Common myeloid progenitor, CD34-positive (primary cell): ENCODE measurements around the gene LOXL4.
A peak's percentile ranks its signal among the peaks of the same experiment; 100 is the strongest.

Source experiments
- CTCF ChIA-PET: fragments of 350-600 bp; sonication (Branson Sonifier 250); formaldehyde crosslinking; loops from one replicate; lab custom pipeline; 2021; ENCODE audit warnings: antibody characterized with exemption; lab: Charles Lee
- POLR2A ChIA-PET: fragments of 350-600 bp; sonication (Branson Sonifier 250); formaldehyde crosslinking; loops from one replicate; lab custom pipeline; 2021; ENCODE audit warnings: antibody characterized with exemption; lab: Charles Lee
- DNase-seq, 3 donors: peaks; one replicate each; pipeline versions ENCODE4 v3.0.0 to v3.0.0-alpha.2; 2013
- H3K27ac ChIP-seq, 2 experiments: 1 replicate in 1 of 2; 2 replicates in 1 of 2; pipeline ENCODE4 v1.7.0; 2013; ENCODE audit warnings: inconsistent platforms in 2 of 2, low read length in 2 of 2, mild to moderate bottlenecking in 2 of 2, low read depth in 1 of 2, moderate library complexity in 1 of 2; ENCODE audit not compliant: severe bottlenecking in 2 of 2, insufficient read depth in 1 of 2, poor library complexity in 1 of 2
- H3K27me3 ChIP-seq, 5 experiments: replicated peaks in 2 of 5; 1 replicate in 3 of 5; 2 replicates in 2 of 5; pipeline versions ENCODE4 v1.6.1 to v1.7.0; 2013; ENCODE audit warnings: low read length in 4 of 5, mild to moderate bottlenecking in 2 of 5, moderate library complexity in 2 of 5, inconsistent platforms in 1 of 5; ENCODE audit not compliant: insufficient read depth in 5 of 5, control insufficient read depth in 4 of 5
- H3K36me3 ChIP-seq, 4 experiments: 1 replicate in 2 of 4; 2 replicates in 2 of 4; pipeline versions ENCODE4 v1.6.1 to v1.7.0; 2013; ENCODE audit warnings: low read length in 3 of 4, control low read depth in 1 of 4, mild to moderate bottlenecking in 1 of 4; ENCODE audit not compliant: control insufficient read depth in 4 of 4, insufficient read depth in 4 of 4
- H3K4me1 ChIP-seq, 4 experiments: 1 replicate in 3 of 4; 2 replicates in 1 of 4; pipeline versions ENCODE4 v1.6.1 to v1.7.1; 2013; ENCODE audit warnings: low read length in 3 of 4, mild to moderate bottlenecking in 3 of 4, control low read depth in 1 of 4, inconsistent platforms in 1 of 4, moderate library complexity in 1 of 4; ENCODE audit not compliant: control insufficient read depth in 4 of 4, insufficient read depth in 4 of 4; ENCODE audit errors: control extremely low read depth in 1 of 4
- H3K4me3 ChIP-seq, 7 experiments: 1 replicate in 4 of 7; 2 replicates in 3 of 7; pipeline versions ENCODE4 v1.5.1 to v1.7.0; 2013; ENCODE audit warnings: mild to moderate bottlenecking in 7 of 7, low read length in 6 of 7, moderate library complexity in 6 of 7, inconsistent platforms in 2 of 7, low read depth in 2 of 7, control low read depth in 1 of 7; ENCODE audit not compliant: insufficient read depth in 4 of 7, control insufficient read depth in 1 of 7; ENCODE audit errors: extremely low read depth in 1 of 7
- H3K9me3 ChIP-seq, 5 experiments: 1 replicate in 4 of 5; 2 replicates in 1 of 5; pipeline versions ENCODE4 v1.6.1 to v1.7.1; 2013; ENCODE audit warnings: low read length in 4 of 5, mild to moderate bottlenecking in 2 of 5, inconsistent platforms in 1 of 5, low read depth in 1 of 5, moderate library complexity in 1 of 5; ENCODE audit not compliant: control insufficient read depth in 4 of 5, insufficient read depth in 2 of 5; ENCODE audit errors: control extremely low read depth in 1 of 5
- WGBS: methylation state at CpG from one replicate; pipeline ENCODE4 v1.1.5; 2013; ENCODE audit not compliant: insufficient coverage; 5-methylcytosine and 5-hydroxymethylcytosine counted together

LOXL4 gene

DNA sequence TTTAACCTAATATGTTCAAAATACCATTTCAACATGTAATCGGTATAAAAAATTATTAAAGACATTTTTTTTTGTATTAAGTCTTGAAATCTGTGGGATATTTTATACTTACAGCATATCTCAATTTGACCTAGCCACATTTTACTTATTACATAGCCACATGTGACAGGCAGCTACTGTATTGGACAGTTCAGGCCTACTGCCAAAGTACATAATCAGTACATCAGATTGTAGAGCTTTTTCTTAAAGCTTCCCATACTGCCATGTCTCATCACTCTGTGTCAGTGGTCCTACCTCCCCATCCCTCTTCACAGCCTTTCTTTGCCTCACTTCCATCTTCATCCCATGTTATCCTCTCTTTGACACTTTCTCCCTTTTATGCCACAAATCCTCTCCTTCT, 43.0 kb downstream of the LOXL4 start:
- peaks cover 0 to 2% (median 0%) of the 10 kb centered on the region in 4 experiments for H3K36me3 ChIP-seq
- no CpG with 5 or more reads among the region's 1 CpG for WGBS
- H3K27ac ChIP-seq = no peak overlapping the region
- no peak overlapping the region for H3K4me3 ChIP-seq
- ChIA-PET POLR2A (no interaction called here), CTCF (interaction anchor here (0.6 kb wide), 1 partner anchor 471 kb away, joined by 3 read pairs; no protein-coding TSS in a partner anchor)
- peaks cover 0 to 6% (median 0%) of the 10 kb centered on the region in 5 experiments for H3K9me3 ChIP-seq
- H3K4me1 ChIP-seq = peaks cover 0 to 9% (median 2%) of the 10 kb centered on the region in 4 experiments
- no peaks in the 10 kb centered on the region for H3K27me3 ChIP-seq
- DNase-seq = no peak

DNA sequence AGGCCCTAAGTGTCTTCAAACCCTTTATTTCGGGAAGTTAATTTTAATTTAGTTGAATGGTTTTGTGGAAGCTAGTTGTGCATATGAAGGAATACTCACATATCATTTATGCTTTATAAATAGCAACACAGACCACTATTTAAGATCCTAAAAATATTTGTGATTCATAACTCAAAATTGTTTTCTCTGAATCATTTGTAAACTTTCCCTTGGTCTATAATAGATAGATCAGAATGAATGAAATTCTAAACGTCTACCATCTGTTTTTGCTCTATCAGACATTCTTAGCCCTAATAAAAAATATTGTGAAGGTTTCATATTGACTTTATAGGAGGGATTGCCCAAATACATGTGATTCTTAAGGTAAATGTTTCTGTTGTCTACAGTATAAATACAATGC, 43.5 kb downstream of the LOXL4 start:
- peaks cover 0 to 8% (median 2%) of the 10 kb centered on the region in 5 experiments for H3K9me3 ChIP-seq
- no peak overlapping the region for H3K4me3 ChIP-seq
- no peak overlapping the region for H3K27ac ChIP-seq
- peaks cover 0 to 9% (median 2%) of the 10 kb centered on the region in 4 experiments for H3K4me1 ChIP-seq
- WGBS = no CpG with 5 or more reads among the region's 2 CpGs
- no peaks in the 10 kb centered on the region for H3K27me3 ChIP-seq
- POLR2A ChIA-PET = no interaction called here
- H3K36me3 ChIP-seq = peaks cover 0 to 2% (median 0%) of the 10 kb centered on the region in 4 experiments
- CTCF ChIA-PET = no interaction called here
- no peak for DNase-seq

DNA sequence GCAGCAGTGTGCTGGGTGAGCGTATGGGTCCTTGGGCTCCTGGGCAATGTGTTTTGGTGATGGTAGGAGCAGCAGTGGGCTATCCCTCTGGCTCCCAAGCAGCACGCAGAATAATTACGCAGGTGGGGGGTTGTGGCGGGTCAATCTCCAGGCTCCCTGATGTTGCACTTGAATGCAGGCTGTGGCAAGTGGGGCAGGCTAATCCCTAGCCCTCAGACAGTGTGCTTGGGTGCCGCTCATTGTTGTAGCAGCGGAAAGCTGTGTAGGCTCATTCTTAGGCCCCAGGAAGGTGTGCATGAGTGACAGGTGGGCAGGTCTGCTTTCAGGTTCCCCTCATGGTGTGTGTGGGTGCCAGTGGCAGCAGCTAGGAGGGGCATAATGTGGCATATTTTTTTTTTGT, 44.1 kb downstream of the LOXL4 start:
- DNase-seq = no peak
- Histone ChIP-seq H3K4me1 (peaks cover 0 to 9% (median 2%) of the 10 kb centered on the region in 4 experiments), H3K9me3 (peaks cover 2 to 14% (median 4%) of the 10 kb centered on the region in 5 experiments), H3K36me3 (peaks cover 0 to 2% (median 0%) of the 10 kb centered on the region in 4 experiments), H3K4me3 (no peak overlapping the region), H3K27me3 (no peaks in the 10 kb centered on the region), H3K27ac (no peak overlapping the region)
- CTCF ChIA-PET = no interaction called here
- WGBS = 97% methylated on average over 4 of the region's 6 CpGs
- POLR2A ChIA-PET = no interaction called here

DNA sequence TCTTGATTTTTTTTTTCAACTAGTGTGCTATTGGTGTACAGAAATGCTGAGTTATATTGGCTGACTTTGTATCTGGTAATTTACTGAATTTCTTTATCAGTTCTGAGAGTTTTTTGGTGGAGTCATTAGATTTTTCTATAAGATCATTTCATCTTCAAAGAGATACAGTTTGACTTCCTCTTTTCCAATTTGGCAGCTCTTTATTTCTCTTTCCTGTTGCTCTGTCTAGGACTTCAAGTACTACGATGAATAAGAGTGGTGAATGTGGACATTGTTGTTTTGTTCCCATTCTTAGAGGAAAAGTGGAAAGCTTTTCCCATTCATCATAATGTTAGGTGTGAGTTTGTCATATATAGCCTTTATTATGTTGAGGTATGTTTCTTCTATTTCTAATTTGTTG, 50.2 kb downstream of the LOXL4 start:
- WGBS = no CpG with 5 or more reads among the region's 1 CpG
- peaks cover 0 to 6% (median 1%) of the 10 kb centered on the region in 4 experiments for H3K4me1 ChIP-seq
- no peak overlapping the region for H3K4me3 ChIP-seq
- DNase-seq = peak in 2 of 3 donors; percentile 31 to 51
- H3K9me3 ChIP-seq = peaks cover 0 to 16% (median 4%) of the 10 kb centered on the region in 5 experiments
- POLR2A ChIA-PET = no interaction called here
- peaks cover 0 to 3% (median 1%) of the 10 kb centered on the region in 4 experiments for H3K36me3 ChIP-seq
- H3K27ac ChIP-seq = no peak overlapping the region
- CTCF ChIA-PET = interaction anchor here (0.9 to 1.1 kb wide), 2 partner anchors 9 to 44 kb away, joined by 3 to 4 read pairs; no protein-coding TSS in a partner anchor
- no peaks in the 10 kb centered on the region for H3K27me3 ChIP-seq

- no peak for DNase-seq
- Histone ChIP-seq H3K4me1 (peaks cover 0 to 6% (median 1%) of the 10 kb centered on the region in 4 experiments), H3K27me3 (no peaks in the 10 kb centered on the region), H3K4me3 (no peak overlapping the region), H3K36me3 (peaks cover 0 to 12% (median 3%) of the 10 kb centered on the region in 4 experiments), H3K9me3 (peaks cover 0 to 16% (median 4%) of the 10 kb centered on the region in 5 experiments), H3K27ac (no peak overlapping the region)
- WGBS = no CpG with 5 or more reads among the region's 2 CpGs
- ChIA-PET POLR2A (no interaction called here), CTCF (no interaction called here)
Observed at GRCh38 chr10:98215373-98215772, 52.6 kb downstream of the LOXL4 start.

DNA sequence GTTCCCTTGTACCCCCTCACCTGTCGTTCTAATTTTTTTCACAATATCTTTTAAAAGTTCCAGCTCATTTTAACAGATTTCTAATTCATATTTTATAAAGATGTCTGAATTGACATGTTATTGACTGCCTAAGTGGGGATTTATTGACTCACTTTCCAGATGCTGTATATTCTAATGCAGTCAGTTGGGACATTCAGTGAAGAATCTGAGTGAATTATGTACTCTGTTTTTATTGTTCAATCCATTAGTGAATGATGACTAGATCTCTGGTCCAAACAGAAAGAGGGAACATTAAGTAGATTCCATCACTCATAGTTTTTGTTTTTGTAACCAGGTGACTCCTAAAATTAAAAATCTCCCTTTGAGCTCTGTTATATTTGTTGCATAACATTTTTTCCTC, 54.3 kb downstream of the LOXL4 start:
- DNase-seq = no peak
- ChIA-PET POLR2A (no interaction called here), CTCF (no interaction called here)
- Histone ChIP-seq H3K27me3 (no peaks in the 10 kb centered on the region), H3K4me3 (no peak overlapping the region), H3K36me3 (peaks cover 0 to 23% (median 5%) of the 10 kb centered on the region in 4 experiments), H3K27ac (no peak overlapping the region), H3K9me3 (peaks cover 0 to 2% (median 0%) of the 10 kb centered on the region in 5 experiments), H3K4me1 (peaks cover 0 to 6% (median 1%) of the 10 kb centered on the region in 4 experiments)
- WGBS = no CpG with 5 or more reads among the region's 1 CpG

DNA sequence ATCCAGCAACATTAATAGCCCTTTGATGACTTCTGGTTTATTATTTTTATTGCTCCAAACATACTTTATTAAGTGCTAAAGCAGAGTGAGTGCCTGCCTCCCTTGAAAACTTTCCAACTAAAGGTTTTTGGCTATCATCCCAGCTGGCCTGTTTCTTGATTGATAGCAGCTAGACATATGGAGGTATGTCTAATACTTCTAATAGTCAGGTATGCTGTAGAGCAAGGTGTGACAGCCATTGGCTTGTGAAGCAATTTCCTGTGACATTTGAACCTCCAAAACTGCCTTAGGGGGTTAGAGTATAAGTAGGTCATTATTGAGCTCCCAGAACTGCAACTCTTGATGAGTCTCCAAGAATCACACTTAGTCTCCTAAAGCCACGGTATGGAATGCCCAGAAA, 55.8 kb downstream of the LOXL4 start:
- Histone ChIP-seq H3K27ac (no peak overlapping the region), H3K4me3 (no peak overlapping the region), H3K4me1 (no peaks in the 10 kb centered on the region), H3K36me3 (peaks cover 4 to 32% (median 13%) of the 10 kb centered on the region in 4 experiments), H3K9me3 (no peaks in the 10 kb centered on the region), H3K27me3 (no peaks in the 10 kb centered on the region)
- no CpG with 5 or more reads among the region's 1 CpG for WGBS
- CTCF ChIA-PET = no interaction called here
- DNase-seq = no peak
- POLR2A ChIA-PET = no interaction called here
